ENCODE measurements around the gene ACSS3. TPM values are rescaled to one million over a fixed set of nuclear protein-coding genes. Genes with fewer than 3 reads are reported as not detected.
A peak's percentile ranks its signal among the peaks of the same experiment; 100 is the strongest.

Gene ACSS3
- total RNA-seq, 4 donors from 2014 or later: 5.0 to 13.6 (median 7.8) TPM

- Histone ChIP-seq H3K36me3 (no peaks in the 10 kb centered on the region), H3K4me1 (peaks cover 15 to 33% of the 10 kb centered on the region in 2 donors), H3K27me3 (no peaks in the 10 kb centered on the region), H3K27ac (peak overlapping the region; percentile 83 to 93 (median 88)), H3K9me3 (no peaks in the 10 kb centered on the region), H3K4me3 (peak overlapping the region; percentile 71 to 93 (median 74))
- DNase-seq: no peak
- intact Hi-C loops (cut with DNase I; ENCODE audit: low total_unique reads): loop anchor here (2.0 to 10.0 kb wide), 2 partner anchors 49 to 1145 kb away; partner anchors contain the start of gene PPP1R12A
- TF ChIP-seq CTCF (IDR thresholded peaks at IDR 0.05 in 4 of 5, conservative IDR thresholded peaks at IDR 0.05 in 1 of 5): no peak
- TF ChIP-seq POLR2A (IDR thresholded peaks at IDR 0.05): no peak
- in situ Hi-C loops (cut with MboI; ENCODE audit: low sequenced_read_pairs in 4 of 4): no loop called here
- ATAC-seq: no peak
These were observed 1.6 kb downstream of the ACSS3 start for GRCh38 chr12:81079280-81080076.

- H3K4me3 ChIP-seq: peak overlapping the region; percentile 27 to 93 (median 50)
- TF ChIP-seq CTCF (IDR thresholded peaks at IDR 0.05 in 4 of 5, conservative IDR thresholded peaks at IDR 0.05 in 1 of 5) (no peak), POLR2A (IDR thresholded peaks at IDR 0.05) (peak in 1 of 2 donors; percentile 25)
- ATAC-seq (peak; percentile 65 to 78), DNase-seq (peak in 1 of 2 donors; percentile 40)
- H3K9me3 ChIP-seq: no peaks in the 10 kb centered on the region
- peak overlapping the region; percentile 83 to 93 (median 88) for H3K27ac ChIP-seq
- peaks cover 23 to 43% of the 10 kb centered on the region in 2 donors for H3K4me1 ChIP-seq
- in situ Hi-C loops (cut with MboI; ENCODE audit: low sequenced_read_pairs in 4 of 4): no loop called here
- H3K27me3 ChIP-seq: no peaks in the 10 kb centered on the region
- intact Hi-C loops (cut with DNase I; ENCODE audit: low total_unique reads): loop anchor here (10.0 kb wide), 1 partner anchor 1146 kb away; the partner anchor contains the start of gene PPP1R12A
- H3K36me3 ChIP-seq: no peaks in the 10 kb centered on the region
These were observed 2.6 kb downstream of the ACSS3 start for GRCh38 chr12:81080431-81080983.

GRCh38 chr12:81081726-81082125 is 3.8 kb downstream of the ACSS3 start:
- in situ Hi-C loops (cut with MboI; ENCODE audit: low sequenced_read_pairs in 4 of 4): no loop called here
- H3K4me3 ChIP-seq: no peak overlapping the region
- peak overlapping the region in 3 of 4 donors; percentile 85 to 93 (median 91) for H3K27ac ChIP-seq

GRCh38 chr12:81083018-81083417 is 5.1 kb downstream of the ACSS3 start:
- no peak for ATAC-seq
- peaks cover 19 to 45% of the 10 kb centered on the region in 2 donors for H3K4me1 ChIP-seq

More at GRCh38 chr12:81081726-81082125, 3.8 kb downstream of the ACSS3 start:
- Histone ChIP-seq H3K4me1 (peaks cover 23 to 49% of the 10 kb centered on the region in 2 donors), H3K9me3 (no peaks in the 10 kb centered on the region), H3K36me3 (no peaks in the 10 kb centered on the region), H3K27me3 (no peaks in the 10 kb centered on the region)
- intact Hi-C loops (cut with DNase I; ENCODE audit: low total_unique reads): loop anchor here (10.0 kb wide), 1 partner anchor 1147 kb away; the partner anchor contains the start of gene PPP1R12A
- TF ChIP-seq CTCF (IDR thresholded peaks at IDR 0.05 in 4 of 5, conservative IDR thresholded peaks at IDR 0.05 in 1 of 5) (no peak), POLR2A (IDR thresholded peaks at IDR 0.05) (no peak)
- ATAC-seq: no peak
- DNase-seq: no peak

More at GRCh38 chr12:81083018-81083417, 5.1 kb downstream of the ACSS3 start:
- Histone ChIP-seq H3K9me3 (no peaks in the 10 kb centered on the region), H3K36me3 (no peaks in the 10 kb centered on the region), H3K27ac (peak overlapping the region; percentile 6 to 85 (median 38)), H3K4me3 (no peak overlapping the region), H3K27me3 (no peaks in the 10 kb centered on the region)
- in situ Hi-C loops (cut with MboI; ENCODE audit: low sequenced_read_pairs in 4 of 4) (no loop called here), intact Hi-C loops (cut with DNase I; ENCODE audit: low total_unique reads) (loop anchor here (10.0 kb wide), 1 partner anchor 1148 kb away; the partner anchor contains the start of gene PPP1R12A)
- TF ChIP-seq POLR2A (IDR thresholded peaks at IDR 0.05) (no peak), CTCF (IDR thresholded peaks at IDR 0.05 in 4 of 5, conservative IDR thresholded peaks at IDR 0.05 in 1 of 5) (no peak)
- DNase-seq: no peak
